Measurements from ENCODE around the gene DPP6.

The DPP6 gene

GRCh38 chr7:154804449-154804848 lies 752.3 kb downstream of the DPP6 start:
- no peak for DNase-seq (ENCODE audit: low read depth, low spot score)

GRCh38 chr7:154812027-154812426 lies 759.8 kb downstream of the DPP6 start:
- DNase-seq (ENCODE audit: low read depth, low spot score), result no peak

- DNase-seq (ENCODE audit: low read depth, low spot score), result no peak
These were observed 765.2 kb downstream of the DPP6 start for GRCh38 chr7:154817224-154817896.

GRCh38 chr7:154827007-154827406 lies 774.8 kb downstream of the DPP6 start:
- DNase-seq (ENCODE audit: low read depth, low spot score), result no peak

GRCh38 chr7:154832557-154833138 lies 780.5 kb downstream of the DPP6 start:
- DNase-seq (ENCODE audit: low read depth, low spot score), result no peak

- no peak for DNase-seq (ENCODE audit: low read depth, low spot score)
These were observed 783.8 kb downstream of the DPP6 start for GRCh38 chr7:154836021-154836448.

GRCh38 chr7:154837087-154837486 lies 784.9 kb downstream of the DPP6 start:
- no peak for DNase-seq (ENCODE audit: low read depth, low spot score)

- no peak for DNase-seq (ENCODE audit: low read depth, low spot score)
These were observed 785.4 kb downstream of the DPP6 start for GRCh38 chr7:154837622-154838021.

- no peak for DNase-seq (ENCODE audit: low read depth, low spot score)
These were observed 787.9 kb downstream of the DPP6 start for GRCh38 chr7:154840086-154840485.

- DNase-seq (ENCODE audit: low read depth, low spot score), result no peak
These were observed 789.6 kb downstream of the DPP6 start for GRCh38 chr7:154841731-154842331.

- DNase-seq (ENCODE audit: low read depth, low spot score), result no peak
These were observed 790.4 kb downstream of the DPP6 start for GRCh38 chr7:154842591-154842990.

GRCh38 chr7:154843670-154844237 lies 791.6 kb downstream of the DPP6 start:
- no peak for DNase-seq (ENCODE audit: low read depth, low spot score)

GRCh38 chr7:154844499-154844898 lies 792.3 kb downstream of the DPP6 start:
- DNase-seq (ENCODE audit: low read depth, low spot score), result no peak

GRCh38 chr7:154844955-154845354 lies 792.8 kb downstream of the DPP6 start:
- no peak for DNase-seq (ENCODE audit: low read depth, low spot score)

- no peak for DNase-seq (ENCODE audit: low read depth, low spot score)
These were observed 796.3 kb downstream of the DPP6 start for GRCh38 chr7:154848464-154848863.

GRCh38 chr7:154852205-154852604 lies 800.0 kb downstream of the DPP6 start:
- no peak for DNase-seq (ENCODE audit: low read depth, low spot score)

- DNase-seq (ENCODE audit: low read depth, low spot score), result no peak
These were observed 801.0 kb downstream of the DPP6 start for GRCh38 chr7:154853063-154853726.

GRCh38 chr7:154853727-154854095 lies 801.5 kb downstream of the DPP6 start:
- DNase-seq (ENCODE audit: low read depth, low spot score), result no peak

- no peak for DNase-seq (ENCODE audit: low read depth, low spot score)
These were observed 802.6 kb downstream of the DPP6 start for GRCh38 chr7:154854836-154855235.

GRCh38 chr7:154855366-154855765 lies 803.2 kb downstream of the DPP6 start:
- no peak for DNase-seq (ENCODE audit: low read depth, low spot score)

- DNase-seq (ENCODE audit: low read depth, low spot score), result no peak
These were observed 804.5 kb downstream of the DPP6 start for GRCh38 chr7:154856733-154857132.

GRCh38 chr7:154857240-154857639 lies 805.0 kb downstream of the DPP6 start:
- no peak for DNase-seq (ENCODE audit: low read depth, low spot score)
